Left lung (tissue), 10 donors: Measurements from ENCODE around the gene GNG7. TPM values are rescaled to one million over a fixed set of nuclear protein-coding genes. Genes with fewer than 3 reads are reported as not detected.
"Not testable (repeated sequence)": the region's sequence is repeated elsewhere in the genome, so short reads cannot be mapped to it uniquely, and the experiment has no call there.

ENCODE experiments used
- ATAC-seq: fragments of 200-7000 bp; cut with Tn5 transposase; one replicate; pipeline ENCODE4 v1.9.1; 2020; ENCODE audit warnings: moderate library complexity
- DNase-seq, 4 donors: peaks; one replicate each; pipeline ENCODE4 v3.0.0-alpha.2; 2013 to 2020
- H3K27ac ChIP-seq, 2 donors: fragments of 200-600 bp; sonication (generic) in 1 of 2; one replicate each; pipeline versions ENCODE4 v1.5.0 to v1.8.0; 2020 to 2021
- H3K27me3 ChIP-seq, 2 donors: fragments of 200-600 bp; sonication (generic) in 1 of 2; one replicate each; pipeline versions ENCODE4 v1.5.0 to v1.8.0; 2020 to 2021
- H3K36me3 ChIP-seq, 2 donors: fragments of 200-600 bp; sonication (generic) in 1 of 2; one replicate each; pipeline versions ENCODE4 v1.5.0 to v1.8.0; 2020 to 2021
- H3K4me1 ChIP-seq, 2 donors: fragments of 200-600 bp; one replicate each; pipeline ENCODE4 v1.8.0; 2021
- H3K4me3 ChIP-seq, 2 donors: fragments of 200-600 bp; sonication (generic) in 1 of 2; one replicate each; pipeline versions ENCODE4 v1.5.0 to v1.8.0; 2020 to 2021; ENCODE audit warnings: mild to moderate bottlenecking in 1 of 2
- H3K9me3 ChIP-seq, 2 donors: fragments of 200-600 bp; sonication (generic) in 1 of 2; one replicate each; pipeline versions ENCODE4 v1.5.0 to v1.8.0; 2020 to 2021
- intact Hi-C, 2 donors: fragments of 100-400 bp; cut with DNase I; formaldehyde crosslinking; loops; one replicate each; pipeline versions ENCODE4 v1.11.2 to v1.14.2; 2022
- polyA plus RNA-seq, 6 donors: library from polyadenylated mRNA; unstranded; fragments of 120-200 nt; gene quantifications; one replicate each; pipeline ENCODE4 v1.2.1, GENCODE V29; 2013; ENCODE audit not compliant: insufficient read length in 6 of 6
- total RNA-seq, 2 donors: library from RNA; stranded (reverse); fragmentation: NEBNext Ultra II Directional; extraction: Animal tissue kit (Norgen Biotek cat#: 25700); gene quantifications; one replicate each; pipeline ENCODE4 v1.2.1, GENCODE V29; 2021
- TF ChIP-seq, protein P1 (sequence below), 2 donors: fragments of 200-600 bp; sonication (generic) in 1 of 2; IDR thresholded peaks; one replicate each; pipeline versions ENCODE4 v1.5.0 to v1.8.0; 2021; ENCODE audit warnings: antibody characterized with exemption in 2 of 2
- donor health status: DM: no; HTN: yes; CAD: no.
- donor health status: DM: no; HTN: no; CAD: no.

GNG7 gene
- total and polyA plus RNA-seq, 8 donors: 3.8 to 7.1 (median 5.5) TPM

DNA sequence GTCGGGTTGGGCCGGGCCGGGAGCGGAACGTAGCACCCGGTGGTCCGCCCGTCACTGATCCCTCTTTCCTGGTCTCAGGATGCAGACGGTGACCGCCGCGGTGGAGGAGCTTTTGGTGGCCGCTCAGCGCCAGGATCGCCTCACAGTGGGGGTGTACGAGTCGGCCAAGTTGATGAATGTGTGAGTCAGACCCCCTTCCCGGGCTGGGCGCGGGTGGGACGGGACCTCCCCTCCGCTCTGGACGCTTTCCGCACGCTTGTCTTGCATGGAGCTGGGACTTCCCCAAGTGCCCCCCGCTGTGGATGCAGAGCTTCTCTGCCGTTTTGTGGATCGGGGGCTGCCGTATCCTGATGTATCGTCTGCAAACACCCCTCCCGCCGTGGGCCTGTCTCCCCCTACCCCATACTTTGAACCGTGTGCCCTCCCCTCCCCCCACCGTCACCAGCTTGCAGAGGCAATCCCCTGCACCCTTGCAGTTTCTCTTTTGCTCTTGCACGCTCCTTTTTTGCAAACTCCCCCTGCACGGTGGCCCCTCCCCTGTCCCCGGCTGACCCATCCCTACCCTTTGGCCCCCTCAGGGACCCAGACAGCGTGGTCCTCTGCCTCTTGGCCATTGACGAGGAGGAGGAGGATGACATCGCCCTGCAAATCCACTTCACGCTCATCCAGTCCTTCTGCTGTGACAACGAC lies 225.9 kb downstream of the GNG7 start:
- Histone ChIP-seq H3K27ac (peak overlapping the region; percentile 87 to 90), H3K9me3 (no peaks in the 10 kb centered on the region), H3K27me3 (no peaks in the 10 kb centered on the region), H3K4me3 (peak overlapping the region; percentile 92 to 97), H3K4me1 (peaks cover 9 to 25% of the 10 kb centered on the region in 2 donors), H3K36me3 (peaks cover 0 to 16% of the 10 kb centered on the region in 2 donors)
- ATAC-seq: peak; percentile 1
- peak in 2 of 4 donors; percentile 67 to 88 for DNase-seq
- TF ChIP-seq, protein P1, sequence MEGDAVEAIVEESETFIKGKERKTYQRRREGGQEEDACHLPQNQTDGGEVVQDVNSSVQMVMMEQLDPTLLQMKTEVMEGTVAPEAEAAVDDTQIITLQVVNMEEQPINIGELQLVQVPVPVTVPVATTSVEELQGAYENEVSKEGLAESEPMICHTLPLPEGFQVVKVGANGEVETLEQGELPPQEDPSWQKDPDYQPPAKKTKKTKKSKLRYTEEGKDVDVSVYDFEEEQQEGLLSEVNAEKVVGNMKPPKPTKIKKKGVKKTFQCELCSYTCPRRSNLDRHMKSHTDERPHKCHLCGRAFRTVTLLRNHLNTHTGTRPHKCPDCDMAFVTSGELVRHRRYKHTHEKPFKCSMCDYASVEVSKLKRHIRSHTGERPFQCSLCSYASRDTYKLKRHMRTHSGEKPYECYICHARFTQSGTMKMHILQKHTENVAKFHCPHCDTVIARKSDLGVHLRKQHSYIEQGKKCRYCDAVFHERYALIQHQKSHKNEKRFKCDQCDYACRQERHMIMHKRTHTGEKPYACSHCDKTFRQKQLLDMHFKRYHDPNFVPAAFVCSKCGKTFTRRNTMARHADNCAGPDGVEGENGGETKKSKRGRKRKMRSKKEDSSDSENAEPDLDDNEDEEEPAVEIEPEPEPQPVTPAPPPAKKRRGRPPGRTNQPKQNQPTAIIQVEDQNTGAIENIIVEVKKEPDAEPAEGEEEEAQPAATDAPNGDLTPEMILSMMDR (IDR thresholded peaks at IDR 0.05): no peak
- intact Hi-C loops: loop anchor here in 1 of 2 donors (10.0 kb wide), 2 partner anchors 98 to 128 kb away; no protein-coding TSS in a partner anchor

DNA sequence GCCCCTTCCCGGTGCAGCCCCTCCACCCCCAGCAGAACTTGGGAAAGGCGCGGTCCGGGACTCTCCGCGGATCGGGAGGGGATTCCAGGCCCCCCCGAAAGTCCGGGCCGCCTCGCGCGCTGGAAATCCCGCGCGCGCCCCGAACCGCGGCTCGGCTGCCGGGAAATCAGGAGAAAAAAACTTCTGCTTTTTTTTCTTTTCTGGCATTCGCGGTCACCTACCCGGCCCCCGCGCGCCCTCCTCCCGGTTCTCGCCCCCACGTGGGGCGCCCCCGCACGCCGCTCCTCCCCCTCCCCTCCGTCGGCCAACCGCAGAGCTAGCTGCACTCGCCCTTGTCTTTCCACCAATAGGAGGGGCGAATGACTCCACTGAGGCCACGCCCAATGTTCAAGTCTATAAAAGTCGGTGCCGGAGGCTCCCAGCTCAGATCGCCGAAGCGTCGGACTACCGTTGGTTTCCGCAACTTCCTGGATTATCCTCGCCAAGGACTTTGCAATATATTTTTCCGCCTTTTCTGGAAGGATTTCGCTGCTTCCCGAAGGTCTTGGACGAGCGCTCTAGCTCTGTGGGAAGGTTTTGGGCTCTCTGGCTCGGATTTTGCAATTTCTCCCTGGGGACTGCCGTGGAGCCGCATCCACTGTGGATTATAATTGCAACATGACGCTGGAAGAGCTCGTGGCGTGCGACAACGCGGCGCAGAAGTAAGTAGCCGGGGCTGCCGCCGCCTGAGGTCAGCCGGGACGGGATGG lies 226.6 kb downstream of the GNG7 start, which contains the start of gene GADD45B:
TSS of gene GADD45B (plus strand) at position 426 of the 749 bp plus-strand sequence. CDS start at position 658, 232 bp downstream.
- peaks cover 0 to 16% of the 10 kb centered on the region in 2 donors for H3K36me3 ChIP-seq
- peak; percentile 79 for ATAC-seq
- intact Hi-C loops: loop anchor here in 1 of 2 donors (10.0 kb wide), 2 partner anchors 99 to 129 kb away; no protein-coding TSS in a partner anchor
- H3K4me3 ChIP-seq: peak within 1 kb of the TSS; percentile 92 to 97
- peak; percentile 95 to 98 (median 97) for DNase-seq
- H3K27ac ChIP-seq: peak within 1 kb of the TSS; percentile 87 to 90
- no peaks in the 10 kb centered on the region for H3K9me3 ChIP-seq
- no peaks in the 10 kb centered on the region for H3K27me3 ChIP-seq
- peaks cover 9 to 25% of the 10 kb centered on the region in 2 donors for H3K4me1 ChIP-seq
- TF ChIP-seq, protein P1 (IDR thresholded peaks at IDR 0.05): no peak

DNA sequence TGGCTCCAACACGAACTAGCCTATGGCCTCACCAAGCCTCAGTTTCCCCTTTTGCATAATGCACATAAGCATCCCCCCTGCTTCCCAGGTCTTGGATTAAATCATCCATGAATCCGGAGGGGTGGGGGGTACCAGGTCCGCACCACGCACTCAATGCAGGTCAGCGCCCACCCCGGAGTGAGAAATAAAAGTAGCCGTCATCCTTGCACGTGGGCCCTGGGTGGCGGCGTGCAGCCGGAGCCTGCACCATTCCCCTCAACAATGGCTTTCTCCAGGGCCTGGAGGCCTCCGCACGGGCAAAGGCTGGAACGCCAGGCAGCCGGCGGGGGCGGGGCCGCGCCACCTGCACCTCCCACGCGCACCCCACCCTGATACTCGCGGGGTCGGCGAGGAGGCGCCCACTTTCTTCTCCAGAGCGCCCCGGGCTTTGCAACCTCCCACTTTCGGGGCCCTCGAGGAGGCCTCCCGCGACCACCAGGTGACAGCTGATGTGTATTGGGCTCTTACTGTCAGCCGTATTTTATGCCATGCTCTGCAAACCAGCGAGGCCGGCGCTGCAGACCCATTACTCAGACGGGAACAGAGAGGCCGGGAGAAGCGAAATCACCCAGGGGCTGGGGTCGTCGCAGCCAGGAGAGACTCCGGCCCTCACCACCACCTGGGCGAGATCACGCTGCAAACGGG lies 227.3 kb downstream of the GNG7 start:
- peak in 2 of 4 donors; percentile 67 to 89 for DNase-seq
- TF ChIP-seq, protein P1 (IDR thresholded peaks at IDR 0.05): no peak
- Histone ChIP-seq H3K4me1 (peaks cover 9 to 25% of the 10 kb centered on the region in 2 donors), H3K9me3 (no peaks in the 10 kb centered on the region), H3K27ac (peak overlapping the region; percentile 87 to 90), H3K27me3 (no peaks in the 10 kb centered on the region), H3K4me3 (peak overlapping the region; percentile 92 to 97), H3K36me3 (peaks cover 0 to 16% of the 10 kb centered on the region in 2 donors)
- intact Hi-C loops: loop anchor here in 1 of 2 donors (10.0 kb wide), 2 partner anchors 100 to 130 kb away; no protein-coding TSS in a partner anchor
- ATAC-seq: peak; percentile 35

DNA sequence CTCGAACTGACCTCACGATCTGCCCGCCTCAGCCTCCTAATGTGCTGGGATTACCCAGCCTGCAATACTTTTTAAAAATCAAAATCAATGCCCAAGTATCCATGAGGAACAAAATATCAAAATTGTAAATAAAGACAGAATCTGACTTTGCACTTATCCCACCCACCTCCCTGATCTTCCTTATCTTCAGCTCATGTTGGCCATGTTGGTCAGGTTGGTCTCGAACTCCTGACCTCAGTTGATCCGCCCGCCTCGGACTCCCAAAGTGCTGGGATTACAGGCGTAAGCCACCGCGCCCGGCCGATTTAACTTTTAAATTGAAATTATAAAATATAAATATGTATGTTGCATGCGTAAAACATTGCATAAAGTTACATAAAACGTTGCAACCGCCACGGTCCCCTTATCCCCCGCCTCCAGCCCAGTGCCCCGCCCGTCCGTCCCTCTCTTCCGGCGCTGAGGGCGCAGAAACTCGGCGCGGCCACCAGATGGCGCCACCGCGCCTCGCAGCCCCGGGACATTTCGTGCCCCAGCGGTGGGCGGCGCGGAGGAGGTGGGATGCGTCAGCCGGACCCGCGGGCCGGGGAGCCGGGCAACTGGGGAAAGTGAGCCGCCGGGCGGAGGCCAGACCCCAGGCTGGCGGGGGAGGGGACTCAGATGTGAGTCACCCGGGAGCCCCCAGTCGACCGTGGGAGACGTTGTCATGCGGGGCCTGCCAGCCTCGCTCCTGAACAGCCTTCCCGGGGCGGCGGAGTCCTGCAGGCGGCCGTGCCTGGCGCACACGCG lies 228.1 kb downstream of the GNG7 start:
- Histone ChIP-seq H3K27ac (peak overlapping the region; percentile 87 to 90), H3K27me3 (no peaks in the 10 kb centered on the region), H3K36me3 (peaks cover 0 to 16% of the 10 kb centered on the region in 2 donors), H3K4me3 (peak overlapping the region; percentile 92 to 97), H3K9me3 (no peaks in the 10 kb centered on the region), H3K4me1 (peaks cover 9 to 22% of the 10 kb centered on the region in 2 donors)
- peak; percentile 65 for ATAC-seq
- intact Hi-C loops: loop anchor here in 1 of 2 donors (10.0 kb wide), 2 partner anchors 100 to 130 kb away; no protein-coding TSS in a partner anchor
- TF ChIP-seq, protein P1 (IDR thresholded peaks at IDR 0.05): peak; percentile 96 to 99
- peak; percentile 81 to 98 (median 88) for DNase-seq

DNA sequence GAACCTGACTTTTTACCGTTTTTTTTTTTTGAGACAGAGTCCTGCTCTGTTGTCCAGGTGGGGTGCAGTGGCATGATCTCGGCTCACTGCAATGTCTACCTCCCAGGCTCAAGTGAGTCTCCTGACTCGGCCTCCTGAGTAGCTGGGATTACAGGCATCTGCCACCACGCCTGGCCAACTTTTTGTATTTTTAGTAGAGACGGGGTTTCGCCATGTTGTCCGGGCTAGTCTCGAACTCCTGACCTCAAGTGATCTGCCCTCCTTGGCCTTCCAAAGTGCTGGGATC lies 232.6 kb downstream of the GNG7 start:
- not testable (repeated sequence) for H3K27me3 ChIP-seq, ATAC-seq, H3K4me3 ChIP-seq, H3K27ac ChIP-seq, DNase-seq, H3K9me3 ChIP-seq, H3K36me3 ChIP-seq
- peaks cover 2 to 12% of the 10 kb centered on the region in 2 donors for H3K4me1 ChIP-seq
- intact Hi-C loops: loop anchor here in 1 of 2 donors (10.0 kb wide), 2 partner anchors 105 to 135 kb away; no protein-coding TSS in a partner anchor
